ENCODE results near the gene RNF40.

Gene RNF40

GRCh38 chr16:30821891-30822290 lies 59.8 kb downstream of the RNF40 start:
- no peak for DNase-seq
